ENCODE measurements around the gene PSD2. TPM values are rescaled to one million over a fixed set of nuclear protein-coding genes. Genes with fewer than 3 reads are reported as not detected.

Gene PSD2
- total RNA-seq, 4 donors from 2014 or later = 0.16 TPM; not detected in 3

GRCh38 chr5:139869042-139869790, 73.6 kb downstream of the PSD2 start:
- in situ Hi-C loops (cut with MboI; ENCODE audit: low pct_ligation_motif_present in 1 of 4, low pct_unique_long_range_greater_than_20kb in 1 of 4, low sequenced_read_pairs in 3 of 4) = loop anchor here in 1 of 4 donors (10.0 kb wide), 1 partner anchor 84 kb away; no protein-coding TSS in a partner anchor
- H3K4me1 ChIP-seq = no peaks in the 10 kb centered on the region
- no peaks in the 10 kb centered on the region for H3K36me3 ChIP-seq
- TF ChIP-seq POLR2AphosphoS5 (IDR thresholded peaks at IDR 0.05) (no peak), CTCF (IDR thresholded peaks at IDR 0.05) (no peak), EP300 (IDR thresholded peaks at IDR 0.05; ENCODE audit: low read depth) (no peak), POLR2A (IDR thresholded peaks at IDR 0.05) (no peak)
- no peaks in the 10 kb centered on the region for H3K9me3 ChIP-seq
- H3K4me3 ChIP-seq = no peak overlapping the region
- peaks cover 3% of the 10 kb centered on the region for H3K27me3 ChIP-seq
- DNase-seq = no peak
- H3K27ac ChIP-seq = no peak overlapping the region
- intact Hi-C loops (cut with DNase I; ENCODE audit: low total_unique reads) = no loop called here
- WGBS, 2 donors (ENCODE audit: low coverage in 1 of 2) = 45 to 59% methylated on average over 5 to 9 of the region's 9 CpGs

DNA sequence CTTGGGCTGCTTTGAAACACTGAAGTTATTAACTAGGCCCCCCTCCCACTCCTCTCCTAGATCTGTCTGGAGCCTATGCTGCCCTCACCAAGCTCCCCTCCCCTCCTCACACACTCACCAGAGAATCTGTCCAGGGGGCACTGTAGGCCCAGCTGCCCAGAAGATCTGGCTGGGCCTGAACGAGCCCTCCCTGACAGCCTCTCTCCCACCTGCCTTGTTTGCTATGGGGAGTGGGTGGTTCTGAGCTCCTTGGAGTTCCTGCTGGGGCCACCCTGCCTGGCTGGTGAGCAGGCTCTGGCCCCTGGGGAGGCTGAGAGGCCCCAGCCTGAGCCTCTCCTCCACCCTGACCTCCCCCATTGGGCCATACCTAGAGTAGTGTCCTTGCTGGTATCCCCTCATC, 75.1 kb downstream of the PSD2 start:
- no peaks in the 10 kb centered on the region for H3K4me1 ChIP-seq
- H3K4me3 ChIP-seq = no peak overlapping the region
- H3K27me3 ChIP-seq = peaks cover 3% of the 10 kb centered on the region
- H3K36me3 ChIP-seq = no peaks in the 10 kb centered on the region
- TF ChIP-seq EP300 (IDR thresholded peaks at IDR 0.05; ENCODE audit: low read depth) = no peak
- TF ChIP-seq CTCF (IDR thresholded peaks at IDR 0.05) = no peak
- no peak for TF ChIP-seq POLR2AphosphoS5 (IDR thresholded peaks at IDR 0.05)
- no peak for TF ChIP-seq POLR2A (IDR thresholded peaks at IDR 0.05)
- no peaks in the 10 kb centered on the region for H3K9me3 ChIP-seq
- WGBS, 2 donors (ENCODE audit: low coverage in 1 of 2) = 100% methylated on average over 1 of the region's 1 CpG; no CpG with 5 or more reads in 1 of the 2 donors
- in situ Hi-C loops (cut with MboI; ENCODE audit: low pct_ligation_motif_present in 1 of 4, low pct_unique_long_range_greater_than_20kb in 1 of 4, low sequenced_read_pairs in 3 of 4) (no loop called here), intact Hi-C loops (cut with DNase I; ENCODE audit: low total_unique reads) (no loop called here)
- no peak overlapping the region for H3K27ac ChIP-seq
- no peak for DNase-seq

- WGBS, 2 donors (ENCODE audit: low coverage in 1 of 2) = 66% methylated on average over 9 of the region's 9 CpGs; no CpG with 5 or more reads in 1 of the 2 donors
These were observed 76.0 kb downstream of the PSD2 start for GRCh38 chr5:139871614-139872013.

More at GRCh38 chr5:139871614-139872013, 76.0 kb downstream of the PSD2 start:
- in situ Hi-C loops (cut with MboI; ENCODE audit: low pct_ligation_motif_present in 1 of 4, low pct_unique_long_range_greater_than_20kb in 1 of 4, low sequenced_read_pairs in 3 of 4) (no loop called here), intact Hi-C loops (cut with DNase I; ENCODE audit: low total_unique reads) (no loop called here)
- TF ChIP-seq EP300 (IDR thresholded peaks at IDR 0.05; ENCODE audit: low read depth) = no peak
- no peak for TF ChIP-seq POLR2A (IDR thresholded peaks at IDR 0.05)
- TF ChIP-seq POLR2AphosphoS5 (IDR thresholded peaks at IDR 0.05) = no peak
- no peak for TF ChIP-seq CTCF (IDR thresholded peaks at IDR 0.05)
- H3K9me3 ChIP-seq = no peaks in the 10 kb centered on the region
- peaks cover 3% of the 10 kb centered on the region for H3K27me3 ChIP-seq
- no peak for DNase-seq
- no peak overlapping the region for H3K4me3 ChIP-seq
- H3K27ac ChIP-seq = no peak overlapping the region
- H3K36me3 ChIP-seq = no peaks in the 10 kb centered on the region
- no peaks in the 10 kb centered on the region for H3K4me1 ChIP-seq

Data from transverse colon (tissue), 4 donors.